Measurements from ENCODE around the gene ITGA1.
"Not testable (repeated sequence)": the region's sequence is repeated elsewhere in the genome, so short reads cannot be mapped to it uniquely, and the experiment has no call there.

Gene ITGA1

DNA sequence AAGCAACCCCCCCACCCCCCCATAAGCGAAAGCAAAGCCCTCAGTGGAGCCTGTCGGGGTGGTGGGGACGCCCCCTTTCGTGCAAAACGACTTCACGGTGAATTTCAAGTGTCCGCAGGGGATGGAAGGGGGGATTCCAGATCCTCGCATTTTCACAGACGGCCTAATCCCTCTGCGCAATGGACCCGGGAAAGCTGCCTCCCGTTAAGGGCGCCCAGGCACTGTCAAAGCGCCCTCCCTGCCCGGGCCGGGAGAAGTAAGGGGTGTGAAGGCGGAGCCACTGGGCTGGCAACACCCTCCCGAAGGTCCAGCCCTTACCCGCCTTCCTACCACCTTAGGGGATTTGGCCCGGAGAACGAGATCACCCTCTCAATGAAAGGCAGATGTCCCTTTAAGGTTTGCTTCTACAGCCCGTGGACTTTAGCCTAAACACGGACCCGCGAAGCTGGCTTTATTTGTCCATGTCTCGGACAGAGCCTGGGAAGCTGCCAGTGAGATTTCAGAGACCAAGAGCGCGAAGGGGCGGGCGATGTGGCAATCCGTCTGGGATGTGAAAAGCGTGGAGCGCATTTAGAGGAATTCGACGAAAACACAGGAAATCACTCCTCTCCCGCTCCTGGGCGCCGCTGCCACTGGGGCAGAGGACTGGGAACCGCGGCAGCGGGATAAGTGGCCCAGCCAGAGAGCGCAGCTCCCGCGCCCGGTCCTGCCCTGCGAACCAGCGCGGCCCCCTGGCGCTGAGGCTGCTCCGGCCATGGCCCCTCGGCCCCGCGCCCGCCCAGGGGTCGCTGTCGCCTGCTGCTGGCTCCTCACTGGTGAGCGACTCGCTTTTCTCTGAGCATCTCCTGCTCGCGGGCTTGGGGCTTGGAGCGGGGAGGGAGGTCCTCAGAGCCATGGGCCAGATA lies at the start of gene ITGA1, which contains the start of gene PELO:
Gene ITGA1, plus strand, starts transcription at position 317 of the 905 bp plus-strand sequence. Its CDS starts 438 bp downstream, at position 755.
Gene PELO, plus strand, starts transcription at position 317 of the 905 bp plus-strand sequence. CDS start 12,479 bp downstream, outside the sequence.
- H3K4me3 ChIP-seq (ENCODE audit: low read length): peak within 1 kb of the TSS; percentile 66
- no peak for TF ChIP-seq ZNF274 (IDR thresholded peaks at IDR 0.05; ENCODE audit: low read depth, low read length)

DNA sequence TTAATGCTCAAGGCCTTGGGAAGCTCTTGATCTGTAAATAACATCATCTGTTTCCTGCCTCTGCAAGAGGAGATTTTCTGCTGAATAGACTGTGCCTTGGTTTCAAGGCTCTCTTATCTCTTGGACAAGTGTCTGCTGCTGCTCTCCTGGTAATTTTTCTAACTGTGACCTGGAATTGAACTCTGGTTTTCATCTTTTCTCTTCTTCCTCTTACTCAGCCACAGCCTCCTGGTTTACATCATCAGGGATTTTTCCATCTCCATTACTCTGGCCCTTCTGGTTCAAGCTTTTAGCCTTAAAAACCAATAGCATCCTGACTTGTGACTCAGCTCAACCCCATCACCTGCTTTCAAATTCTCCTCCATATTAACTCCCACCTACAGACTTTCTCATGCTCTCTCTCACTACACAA lies 49.6 kb upstream of the ITGA1 start:
- no peak overlapping the region for H3K4me3 ChIP-seq (ENCODE audit: low read length)
- TF ChIP-seq ZNF274 (IDR thresholded peaks at IDR 0.05; ENCODE audit: low read depth, low read length): no peak

- TF ChIP-seq ZNF274 (IDR thresholded peaks at IDR 0.05; ENCODE audit: low read depth, low read length): no peak
Measured at GRCh38 chr5:52740007-52740406, 47.7 kb upstream of the ITGA1 start.

DNA sequence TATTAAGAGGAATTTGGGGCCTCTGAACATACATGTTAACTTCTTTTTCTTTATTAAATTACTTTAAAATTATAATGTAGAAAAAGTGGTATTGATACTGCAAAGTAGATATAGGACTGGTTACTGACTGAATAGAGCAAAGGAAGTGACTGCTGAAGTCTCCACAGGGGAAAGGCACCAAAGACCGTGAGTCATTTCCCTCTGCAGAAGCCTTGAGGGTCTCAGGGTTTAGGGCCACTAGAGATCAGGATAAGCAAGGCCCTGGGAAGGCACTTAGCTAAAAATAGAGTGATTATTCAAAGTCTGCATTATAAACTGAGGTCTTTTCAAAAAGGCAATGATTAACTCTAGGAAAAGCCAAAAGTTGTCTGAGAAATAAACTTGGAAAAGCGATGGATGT lies 44.7 kb upstream of the ITGA1 start:
- TF ChIP-seq ZNF274 (IDR thresholded peaks at IDR 0.05; ENCODE audit: low read depth, low read length): no peak
- H3K4me3 ChIP-seq (ENCODE audit: low read length): no peak overlapping the region

More at GRCh38 chr5:52740007-52740406, 47.7 kb upstream of the ITGA1 start:
- no peak overlapping the region for H3K4me3 ChIP-seq (ENCODE audit: low read length)

GRCh38 chr5:52743529-52743928 lies 44.2 kb upstream of the ITGA1 start:
- no peak for TF ChIP-seq ZNF274 (IDR thresholded peaks at IDR 0.05; ENCODE audit: low read depth, low read length)
- no peak overlapping the region for H3K4me3 ChIP-seq (ENCODE audit: low read length)

DNA sequence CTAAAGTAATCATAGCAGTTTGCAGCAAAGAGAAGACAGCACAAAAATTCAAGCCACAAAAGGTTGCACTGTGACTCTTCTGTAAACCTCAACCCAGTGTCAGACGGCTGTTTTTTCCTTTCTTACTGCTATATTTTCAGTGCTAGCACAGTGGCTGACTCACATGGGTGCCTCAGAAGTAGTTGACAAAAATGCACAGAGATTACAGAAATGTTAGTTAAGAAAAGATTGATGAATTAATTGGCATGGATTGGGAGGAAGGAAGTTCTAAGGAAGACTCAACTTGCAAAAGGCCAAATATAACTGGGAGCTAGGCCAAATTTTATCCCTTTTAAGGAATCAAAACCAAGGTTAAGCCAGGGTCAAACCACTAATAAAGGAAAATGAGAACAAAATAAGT lies 43.7 kb upstream of the ITGA1 start:
- H3K4me3 ChIP-seq (ENCODE audit: low read length): no peak overlapping the region
- TF ChIP-seq ZNF274 (IDR thresholded peaks at IDR 0.05; ENCODE audit: low read depth, low read length): no peak

- not testable (repeated sequence) for H3K4me3 ChIP-seq (ENCODE audit: low read length)
Measured at GRCh38 chr5:52744867-52745458, 42.8 kb upstream of the ITGA1 start.

GRCh38 chr5:52746539-52746938 lies 41.2 kb upstream of the ITGA1 start:
- TF ChIP-seq ZNF274 (IDR thresholded peaks at IDR 0.05; ENCODE audit: low read depth, low read length): no peak
- H3K4me3 ChIP-seq (ENCODE audit: low read length): no peak overlapping the region

GRCh38 chr5:52748590-52748989 lies 39.1 kb upstream of the ITGA1 start:
- TF ChIP-seq ZNF274 (IDR thresholded peaks at IDR 0.05; ENCODE audit: low read depth, low read length): no peak
- H3K4me3 ChIP-seq (ENCODE audit: low read length): no peak overlapping the region

- no peak overlapping the region for H3K4me3 ChIP-seq (ENCODE audit: low read length)
- no peak for TF ChIP-seq ZNF274 (IDR thresholded peaks at IDR 0.05; ENCODE audit: low read depth, low read length)
Measured at GRCh38 chr5:52749666-52750065, 38.0 kb upstream of the ITGA1 start.

GRCh38 chr5:52751137-52751536 lies 36.6 kb upstream of the ITGA1 start:
- TF ChIP-seq ZNF274 (IDR thresholded peaks at IDR 0.05; ENCODE audit: low read depth, low read length): no peak
- no peak overlapping the region for H3K4me3 ChIP-seq (ENCODE audit: low read length)

GRCh38 chr5:52754051-52754450 lies 33.7 kb upstream of the ITGA1 start:
- no peak for TF ChIP-seq ZNF274 (IDR thresholded peaks at IDR 0.05; ENCODE audit: low read depth, low read length)
- no peak overlapping the region for H3K4me3 ChIP-seq (ENCODE audit: low read length)

DNA sequence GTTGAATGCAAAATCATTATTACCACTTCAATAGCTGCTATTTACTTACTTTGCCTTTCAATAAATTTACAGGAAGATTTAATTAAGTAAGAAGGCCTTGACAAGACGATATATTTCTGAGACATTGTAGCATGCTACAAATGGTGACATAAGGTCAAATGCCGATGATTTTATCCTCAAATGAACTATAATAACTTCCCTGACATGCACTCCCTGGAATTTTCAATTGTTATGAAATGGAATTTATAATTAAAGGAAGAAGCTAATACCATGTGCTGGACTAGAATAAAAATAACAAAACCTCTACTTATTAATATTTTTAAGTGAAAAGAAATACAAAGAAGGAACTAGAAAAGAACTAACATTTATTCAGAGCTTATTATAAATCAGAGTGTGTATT lies 30.2 kb upstream of the ITGA1 start:
- no peak overlapping the region for H3K4me3 ChIP-seq (ENCODE audit: low read length)
- no peak for TF ChIP-seq ZNF274 (IDR thresholded peaks at IDR 0.05; ENCODE audit: low read depth, low read length)

DNA sequence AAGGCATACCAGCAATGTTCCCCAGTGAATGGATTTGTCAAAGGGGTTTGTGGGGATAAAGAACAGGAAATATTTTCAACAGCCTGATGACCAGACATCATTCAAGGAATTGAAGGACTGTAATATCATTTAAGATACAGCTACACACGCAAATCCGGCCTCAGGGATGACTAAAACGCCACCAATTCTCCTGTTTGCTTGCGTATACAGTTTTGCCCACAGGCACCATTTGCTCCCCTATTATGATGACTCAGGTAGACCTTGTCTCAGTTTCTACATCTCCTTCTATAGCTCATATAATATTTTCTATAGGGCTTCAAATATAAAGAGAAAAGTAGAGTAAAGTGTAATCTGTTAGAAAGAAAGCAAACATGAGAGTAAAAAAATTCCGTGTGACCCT lies 29.7 kb upstream of the ITGA1 start:
- TF ChIP-seq ZNF274 (IDR thresholded peaks at IDR 0.05; ENCODE audit: low read depth, low read length): no peak
- H3K4me3 ChIP-seq (ENCODE audit: low read length): no peak overlapping the region

DNA sequence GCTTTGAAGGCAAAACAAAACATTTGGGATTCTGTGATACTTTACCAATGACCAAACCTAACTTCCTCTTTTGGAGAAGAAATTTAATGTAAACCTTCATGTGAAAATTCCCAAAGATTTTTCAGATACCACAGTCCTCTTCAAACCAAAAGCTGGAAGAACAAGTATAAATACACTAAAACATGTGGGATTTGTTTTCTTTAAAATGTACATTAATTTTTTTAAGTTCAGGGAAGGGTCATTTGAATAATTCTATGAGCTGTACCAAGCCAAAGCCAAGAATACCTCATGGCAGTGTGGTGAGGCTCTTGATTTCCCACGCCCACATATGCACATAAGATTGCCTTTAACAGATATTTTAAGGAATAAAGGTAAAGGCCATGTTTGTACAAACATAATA lies 28.4 kb upstream of the ITGA1 start:
- no peak overlapping the region for H3K4me3 ChIP-seq (ENCODE audit: low read length)
- TF ChIP-seq ZNF274 (IDR thresholded peaks at IDR 0.05; ENCODE audit: low read depth, low read length): no peak
